Muscle layer of duodenum (tissue), 2 donors: ENCODE results near the gene MEF2A.

Experiments
- H3K27ac ChIP-seq: one replicate; pipeline ENCODE4 v1.7.0; 2013; ENCODE audit warnings: mild to moderate bottlenecking, low read length
- H3K27me3 ChIP-seq: one replicate; pipeline ENCODE4 v1.7.0; 2013; ENCODE audit warnings: low read depth, mild to moderate bottlenecking, control low read depth, low read length
- H3K36me3 ChIP-seq, 2 donors: one replicate each; pipeline ENCODE4 v1.7.0; 2013; ENCODE audit warnings: low read length in 2 of 2, control low read depth in 1 of 2, mild to moderate bottlenecking in 1 of 2; ENCODE audit not compliant: insufficient read depth in 2 of 2, control insufficient read depth in 1 of 2
- H3K4me1 ChIP-seq, 2 donors: one replicate each; pipeline ENCODE4 v1.7.0; 2013; ENCODE audit warnings: low read length in 2 of 2, mild to moderate bottlenecking in 2 of 2, control low read depth in 1 of 2, moderate library complexity in 1 of 2; ENCODE audit not compliant: insufficient read depth in 2 of 2, control insufficient read depth in 1 of 2
- H3K4me3 ChIP-seq, 2 donors: one replicate each; pipeline ENCODE4 v1.7.0; 2013; ENCODE audit warnings: low read length in 2 of 2, low read depth in 1 of 2, mild to moderate bottlenecking in 1 of 2
- H3K9me3 ChIP-seq, 2 donors: one replicate each; pipeline ENCODE4 v1.7.0; 2013; ENCODE audit warnings: low read length in 2 of 2, control low read depth in 1 of 2, mild to moderate bottlenecking in 1 of 2; ENCODE audit not compliant: control insufficient read depth in 1 of 2
- donor health status: healthy.

MEF2A gene

GRCh38 chr15:99706557-99707303 is 140.9 kb downstream of the MEF2A start:
- no peaks in the 10 kb centered on the region for H3K27me3 ChIP-seq
- H3K27ac ChIP-seq, result peak overlapping the region; percentile 47
- peaks cover 13% of the 10 kb centered on the region in 2 donors for H3K36me3 ChIP-seq
- peak overlapping the region in 1 of 2 donors; percentile 7 for H3K4me3 ChIP-seq
- no peaks in the 10 kb centered on the region for H3K9me3 ChIP-seq
- peaks cover 9 to 25% of the 10 kb centered on the region in 2 donors for H3K4me1 ChIP-seq

- Histone ChIP-seq H3K4me3 (peak overlapping the region in 1 of 2 donors; percentile 7), H3K36me3 (peaks cover 16 to 17% of the 10 kb centered on the region in 2 donors), H3K27me3 (no peaks in the 10 kb centered on the region), H3K4me1 (peaks cover 9 to 32% of the 10 kb centered on the region in 2 donors), H3K9me3 (no peaks in the 10 kb centered on the region), H3K27ac (peak overlapping the region; percentile 47)
Measured at GRCh38 chr15:99707473-99708270, 141.9 kb downstream of the MEF2A start.

- Histone ChIP-seq H3K27ac (peak overlapping the region; percentile 22), H3K4me3 (no peak overlapping the region), H3K4me1 (peaks cover 9 to 32% of the 10 kb centered on the region in 2 donors), H3K36me3 (peaks cover 17 to 21% of the 10 kb centered on the region in 2 donors), H3K27me3 (no peaks in the 10 kb centered on the region), H3K9me3 (no peaks in the 10 kb centered on the region)
Measured at GRCh38 chr15:99708563-99708962, 142.8 kb downstream of the MEF2A start.

- H3K27me3 ChIP-seq, result no peaks in the 10 kb centered on the region
- H3K4me1 ChIP-seq, result peaks cover 0 to 27% of the 10 kb centered on the region in 2 donors
- H3K36me3 ChIP-seq, result peaks cover 16 to 17% of the 10 kb centered on the region in 2 donors
- H3K9me3 ChIP-seq, result no peaks in the 10 kb centered on the region
- no peak overlapping the region for H3K27ac ChIP-seq
- no peak overlapping the region for H3K4me3 ChIP-seq
Measured at GRCh38 chr15:99709243-99709986, 143.6 kb downstream of the MEF2A start.

- Histone ChIP-seq H3K4me1 (peaks cover 0 to 30% of the 10 kb centered on the region in 2 donors), H3K36me3 (peaks cover 16 to 26% of the 10 kb centered on the region in 2 donors), H3K27ac (no peak overlapping the region), H3K27me3 (no peaks in the 10 kb centered on the region), H3K4me3 (no peak overlapping the region), H3K9me3 (no peaks in the 10 kb centered on the region)
Measured at GRCh38 chr15:99711625-99712024, 145.8 kb downstream of the MEF2A start.

- no peak overlapping the region for H3K4me3 ChIP-seq
- no peak overlapping the region for H3K27ac ChIP-seq
- no peaks in the 10 kb centered on the region for H3K27me3 ChIP-seq
- H3K36me3 ChIP-seq, result peaks cover 16 to 26% of the 10 kb centered on the region in 2 donors
- no peaks in the 10 kb centered on the region for H3K9me3 ChIP-seq
- H3K4me1 ChIP-seq, result peaks cover 0 to 38% of the 10 kb centered on the region in 2 donors
Measured at GRCh38 chr15:99712415-99712814, 146.6 kb downstream of the MEF2A start.

GRCh38 chr15:99716540-99717095 is 150.8 kb downstream of the MEF2A start:
- Histone ChIP-seq H3K36me3 (peaks cover 8 to 14% of the 10 kb centered on the region in 2 donors), H3K4me3 (no peak overlapping the region), H3K27ac (peak overlapping the region; percentile 27)

GRCh38 chr15:99717161-99718009 is 151.6 kb downstream of the MEF2A start:
- Histone ChIP-seq H3K27ac (peak overlapping the region; percentile 27), H3K4me1 (peaks cover 0 to 31% of the 10 kb centered on the region in 2 donors), H3K4me3 (peak overlapping the region in 1 of 2 donors; percentile 9), H3K27me3 (no peaks in the 10 kb centered on the region), H3K9me3 (no peaks in the 10 kb centered on the region), H3K36me3 (peaks cover 7 to 9% of the 10 kb centered on the region in 2 donors)

More at GRCh38 chr15:99716540-99717095, 150.8 kb downstream of the MEF2A start:
- H3K9me3 ChIP-seq, result no peaks in the 10 kb centered on the region
- H3K4me1 ChIP-seq, result peaks cover 0 to 38% of the 10 kb centered on the region in 2 donors
- no peaks in the 10 kb centered on the region for H3K27me3 ChIP-seq

- Histone ChIP-seq H3K27me3 (no peaks in the 10 kb centered on the region), H3K27ac (no peak overlapping the region), H3K4me3 (no peak overlapping the region), H3K9me3 (no peaks in the 10 kb centered on the region), H3K4me1 (peaks cover 0 to 30% of the 10 kb centered on the region in 2 donors), H3K36me3 (peaks cover 0 to 9% of the 10 kb centered on the region in 2 donors)
Measured at GRCh38 chr15:99718421-99718820, 152.6 kb downstream of the MEF2A start.

- peaks cover 0 to 9% of the 10 kb centered on the region in 2 donors for H3K36me3 ChIP-seq
- no peaks in the 10 kb centered on the region for H3K9me3 ChIP-seq
- no peak overlapping the region for H3K27ac ChIP-seq
- no peak overlapping the region for H3K4me3 ChIP-seq
- H3K27me3 ChIP-seq, result no peaks in the 10 kb centered on the region
- peaks cover 0 to 30% of the 10 kb centered on the region in 2 donors for H3K4me1 ChIP-seq
Measured at GRCh38 chr15:99719096-99719541, 153.3 kb downstream of the MEF2A start.
